NOMO-1 treated with DMSO at 0.1 percent for 48 hours (cell line): ENCODE data around the gene CHAF1A.

Experiments
- DNase-seq: peaks from one replicate; lab custom pipeline; 2025; ENCODE audit not compliant: unreplicated experiment; lab: John Stamatoyannopoulos, UW

CHAF1A gene

GRCh38 chr19:4436231-4436630 lies 33.8 kb downstream of the CHAF1A start:
- no peak for DNase-seq

- no peak for DNase-seq
Measured at GRCh38 chr19:4437103-4437502, 34.7 kb downstream of the CHAF1A start.

- no peak for DNase-seq
Measured at GRCh38 chr19:4439243-4439642, 36.8 kb downstream of the CHAF1A start.

GRCh38 chr19:4441994-4442818 lies 39.8 kb downstream of the CHAF1A start:
- DNase-seq, result no peak

- DNase-seq, result no peak
Measured at GRCh38 chr19:4442819-4443146, 40.3 kb downstream of the CHAF1A start.

- no peak for DNase-seq
Measured at GRCh38 chr19:4443188-4443587, 40.7 kb downstream of the CHAF1A start.

GRCh38 chr19:4443966-4444764 lies 41.7 kb downstream of the CHAF1A start:
- no peak for DNase-seq

- DNase-seq, result no peak
Measured at GRCh38 chr19:4444765-4445741, 42.6 kb downstream of the CHAF1A start.

GRCh38 chr19:4445963-4446703 lies 43.7 kb downstream of the CHAF1A start:
- no peak for DNase-seq

- DNase-seq, result no peak
Measured at GRCh38 chr19:4446704-4447200, 44.3 kb downstream of the CHAF1A start.

GRCh38 chr19:4447327-4448146 lies 45.1 kb downstream of the CHAF1A start:
- no peak for DNase-seq

GRCh38 chr19:4448147-4448985 lies 45.9 kb downstream of the CHAF1A start:
- DNase-seq, result no peak

GRCh38 chr19:4449022-4449638 lies 46.7 kb downstream of the CHAF1A start:
- DNase-seq, result no peak

GRCh38 chr19:4449639-4450028 lies 47.2 kb downstream of the CHAF1A start:
- DNase-seq, result no peak

GRCh38 chr19:4452230-4452990 lies 50.0 kb downstream of the CHAF1A start:
- no peak for DNase-seq

- no peak for DNase-seq
Measured at GRCh38 chr19:4453232-4454179, 51.1 kb downstream of the CHAF1A start.
